ENCODE measurements around the gene GFER. TPM values are rescaled to one million over a fixed set of nuclear protein-coding genes. Genes with fewer than 3 reads are reported as not detected.
A peak's percentile ranks its signal among the peaks of the same experiment; 100 is the strongest.

GFER gene
- total and polyA plus RNA-seq, 10 of the 15 experiments (the other 5 are each of a cell fraction or from before 2014, with no cell fraction given) = 2.4 to 57.7 (median 31.3) TPM

- TF ChIP-seq ASH2L (IDR thresholded peaks at IDR 0.05; ENCODE audit: borderline replicate concordance, low read depth) (0 out of 2 replicates have a peak, but pooled peaks have one; percentile 79), SREBF2 (IDR thresholded peaks at IDR 0.05; ENCODE audit: low read length) (no peak), RELB (IDR thresholded peaks at IDR 0.05; ENCODE audit: low read depth) (peak; percentile 81; the same call in 1 of the 2 replicates), RB1 (IDR thresholded peaks at IDR 0.05; ENCODE audit: borderline replicate concordance) (peak; percentile 92; the same call in 1 of the 2 replicates), IKZF2 (IDR thresholded peaks at IDR 0.05) (peak; percentile 51 to 77), BCL11A (IDR thresholded peaks at IDR 0.05; ENCODE audit: low read depth, low read length) (0 out of 2 replicates have a peak, but pooled peaks have one; percentile 15), CEBPB (IDR thresholded peaks at IDR 0.05; ENCODE audit: borderline replicate concordance in 1 of 2, low read depth in 2 of 2, low read length in 2 of 2) (no peak), FOXK2 (IDR thresholded peaks at IDR 0.05) (no peak; the same call in 1 of the 2 replicates), TAF1 (IDR thresholded peaks at IDR 0.05; ENCODE audit: borderline replicate concordance, low read depth, low read length) (peak; percentile 100), HDAC6 (IDR thresholded peaks at IDR 0.05; ENCODE audit: unreplicated experiment) (peak; percentile 96), E2F4 (IDR thresholded peaks at IDR 0.05; ENCODE audit: low read depth, low read length) (peak; percentile 40; the same call in 1 of the 2 replicates), YY1 (IDR thresholded peaks at IDR 0.05; ENCODE audit: low read depth, low read length) (peak; percentile 81), EGR1 (IDR thresholded peaks at IDR 0.05; ENCODE audit: borderline replicate concordance in 1 of 2, low read depth in 2 of 2, low read length in 2 of 2) (peak; percentile 89 to 100), NFIC (IDR thresholded peaks at IDR 0.05; ENCODE audit: low read depth, low read length) (peak; percentile 45; the same call in 1 of the 2 replicates), SUZ12 (IDR thresholded peaks at IDR 0.05; ENCODE audit: unreplicated experiment) (no peak), RAD51 (IDR thresholded peaks at IDR 0.05) (no peak), IRF5 (IDR thresholded peaks at IDR 0.05; ENCODE audit: borderline replicate concordance) (peak; percentile 66; the same call in 1 of the 2 replicates), GABPA (IDR thresholded peaks at IDR 0.05; ENCODE audit: low read depth) (0 out of 2 replicates have a peak, but pooled peaks have one; percentile 48), HCFC1 (IDR thresholded peaks at IDR 0.05; ENCODE audit: low read length) (peak; percentile 73), TCF12 (IDR thresholded peaks at IDR 0.05; ENCODE audit: low read depth, low read length) (peak; percentile 66), REST (IDR thresholded peaks at IDR 0.05; ENCODE audit: low read depth, low read length) (peak; percentile 63), NR2C1 (IDR thresholded peaks at IDR 0.05) (no peak), NR2F1 (conservative IDR thresholded peaks at IDR 0.05) (peak; percentile 45; the same call in 1 of the 2 replicates)
Measured at GRCh38 chr16:1964506-1965395, 19.2 kb upstream of the GFER start, which contains the start of gene RPS2 (continued).
